ENCODE measurements around the gene LTK.
"Not testable (repeated sequence)": the region's sequence is repeated elsewhere in the genome, so short reads cannot be mapped to it uniquely, and the experiment has no call there.

LTK gene

GRCh38 chr15:41473418-41473817 is 40.2 kb downstream of the LTK start:
- no peak for DNase-seq

- not testable (repeated sequence) for DNase-seq
Observed at GRCh38 chr15:41469644-41470043, 44.0 kb downstream of the LTK start.

GRCh38 chr15:41466711-41467110 is 46.9 kb downstream of the LTK start:
- no peak for DNase-seq

- peak; percentile 58 for DNase-seq
Observed at GRCh38 chr15:41465822-41466421, 47.7 kb downstream of the LTK start.

GRCh38 chr15:41464889-41465580 is 48.6 kb downstream of the LTK start:
- no peak for DNase-seq

- no peak for DNase-seq
Observed at GRCh38 chr15:41462084-41462795, 51.4 kb downstream of the LTK start.

Measured in CD4-positive, alpha-beta T cell treated with Interleukin-12 subunit alpha and Interleukin-12 subunit beta, for 1 hour (primary cell).